Ascending aorta (tissue), 2 donors: Measurements from ENCODE around the gene GARIN5A. TPM values are rescaled to one million over a fixed set of nuclear protein-coding genes. Genes with fewer than 3 reads are reported as not detected.

Source experiments
- DNase-seq, 2 donors: peaks; one replicate each; pipeline ENCODE4 v3.0.0-alpha.2; 2019; ENCODE audit warnings: low spot score in 2 of 2
- H3K27ac ChIP-seq, 2 donors: fragments of 200-600 bp; sonication (generic); one replicate each; pipeline ENCODE4 v1.5.1; 2016 to 2017; ENCODE audit warnings: mild to moderate bottlenecking in 1 of 2
- H3K27me3 ChIP-seq: fragments of 200-600 bp; sonication (generic); one replicate; pipeline ENCODE4 v1.5.1; 2017
- H3K36me3 ChIP-seq, 2 donors: fragments of 200-600 bp; sonication (generic); one replicate each; pipeline ENCODE4 v1.5.1; 2016
- H3K4me1 ChIP-seq, 2 donors: fragments of 200-600 bp; sonication (generic); one replicate each; pipeline ENCODE4 v1.5.1; 2016 to 2017; ENCODE audit warnings: mild to moderate bottlenecking in 1 of 2
- H3K4me3 ChIP-seq, 2 donors: fragments of 200-600 bp; sonication (generic); one replicate each; pipeline ENCODE4 v1.5.1; 2016 to 2017; ENCODE audit warnings: mild to moderate bottlenecking in 1 of 2
- H3K9me3 ChIP-seq, 2 donors: fragments of 200-600 bp; sonication (generic); one replicate each; pipeline ENCODE4 v1.5.1; 2016
- CTCF ChIP-seq, 3 experiments: fragments of 200-600 bp in 2 of 3; fragments of 450-650 bp in 1 of 3; sonication (generic) in 2 of 3; IDR thresholded peaks; one replicate each; pipeline ENCODE4 v1.5.1; 2016 to 2019; ENCODE audit warnings: antibody characterized with exemption in 3 of 3, mild to moderate bottlenecking in 1 of 3, moderate library complexity in 1 of 3
- intact Hi-C: fragments of 100-400 bp; cut with DNase I; formaldehyde crosslinking; loops from one replicate; pipeline ENCODE4 v1.15.1; 2023
- total RNA-seq: library from RNA; depleted of rRNA; stranded (reverse); fragments of >200 nt; gene quantifications from one replicate; pipeline ENCODE4 v1.1.0, GENCODE V29; 2016

Gene GARIN5A
- total RNA-seq, 1 donor from 2014 or later, result not detected

DNA sequence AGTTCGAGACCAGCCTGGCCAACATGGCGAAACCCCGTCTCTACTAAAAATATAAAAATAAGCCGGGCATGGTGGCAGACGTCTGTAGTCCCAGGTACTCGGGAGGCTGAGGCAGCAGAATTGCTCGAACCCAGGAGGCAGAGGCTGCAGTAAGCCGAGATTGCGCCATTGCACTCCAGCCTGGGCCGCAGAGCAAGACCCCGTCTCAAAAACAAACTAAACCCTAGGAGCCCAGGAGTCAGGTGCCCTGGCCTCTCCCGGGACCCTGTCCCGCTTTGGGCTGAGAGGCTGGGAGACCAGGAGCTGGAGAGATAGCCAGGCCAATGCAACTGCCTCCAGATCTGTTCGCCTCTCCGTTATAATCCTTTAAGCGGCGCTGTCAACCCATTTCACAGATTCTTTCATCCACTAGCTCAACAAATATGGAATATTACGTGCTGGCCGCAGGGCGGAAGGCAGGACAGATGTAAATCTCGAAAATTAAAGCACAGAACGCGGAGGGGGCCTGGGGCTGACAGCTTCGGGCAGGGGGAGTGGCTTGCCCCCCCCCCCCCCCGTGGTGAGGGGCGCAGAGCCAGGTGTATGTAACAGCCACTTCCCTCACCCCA, 49.2 kb downstream of the GARIN5A start:
- no peaks in the 10 kb centered on the region for H3K9me3 ChIP-seq
- intact Hi-C loops, result no loop called here
- H3K4me1 ChIP-seq, result peaks cover 10% of the 10 kb centered on the region in 2 donors
- TF ChIP-seq CTCF (IDR thresholded peaks at IDR 0.05), result no peak
- no peak overlapping the region for H3K27ac ChIP-seq
- H3K4me3 ChIP-seq, result no peak overlapping the region
- no peak for DNase-seq
- H3K36me3 ChIP-seq, result no peaks in the 10 kb centered on the region
- H3K27me3 ChIP-seq, result peaks cover 12% of the 10 kb centered on the region

DNA sequence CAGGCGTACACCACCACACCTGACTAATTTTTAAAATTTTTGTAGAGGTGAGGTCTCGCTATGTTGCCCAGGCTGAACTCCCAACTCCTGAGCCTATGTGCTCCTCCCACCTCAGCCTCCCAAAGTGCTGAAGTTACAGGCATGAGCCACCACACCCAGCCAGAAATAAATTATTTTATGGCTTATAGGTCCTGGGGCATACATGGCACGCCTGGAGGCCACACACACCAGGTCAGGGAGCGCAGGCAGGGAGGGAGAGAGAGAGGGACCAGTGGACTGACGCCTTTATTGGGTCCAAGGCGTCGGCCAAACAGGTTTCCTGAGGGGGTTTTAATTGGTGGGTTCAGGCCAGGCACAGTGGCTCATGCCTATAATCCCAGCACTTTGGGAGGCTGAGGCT, 51.1 kb downstream of the GARIN5A start:
- intact Hi-C loops, result no loop called here

GRCh38 chr19:50423279-50424113, 53.2 kb downstream of the GARIN5A start:
- H3K4me3 ChIP-seq, result no peak overlapping the region
- H3K4me1 ChIP-seq, result peaks cover 3 to 6% of the 10 kb centered on the region in 2 donors
- no peak overlapping the region for H3K27ac ChIP-seq
- intact Hi-C loops, result no loop called here
- TF ChIP-seq CTCF (IDR thresholded peaks at IDR 0.05), result no peak
- no peaks in the 10 kb centered on the region for H3K9me3 ChIP-seq
- no peaks in the 10 kb centered on the region for H3K36me3 ChIP-seq
- peaks cover 7% of the 10 kb centered on the region for H3K27me3 ChIP-seq
- no peak for DNase-seq

More for the DNA sequence above, 51.1 kb downstream of the GARIN5A start:
- no peak overlapping the region for H3K4me3 ChIP-seq
- no peaks in the 10 kb centered on the region for H3K36me3 ChIP-seq
- H3K4me1 ChIP-seq, result no peaks in the 10 kb centered on the region
- no peak for DNase-seq
- TF ChIP-seq CTCF (IDR thresholded peaks at IDR 0.05), result no peak
- H3K27me3 ChIP-seq, result no peaks in the 10 kb centered on the region
- no peaks in the 10 kb centered on the region for H3K9me3 ChIP-seq
- no peak overlapping the region for H3K27ac ChIP-seq

- Histone ChIP-seq H3K4me1 (peaks cover 3 to 6% of the 10 kb centered on the region in 2 donors), H3K36me3 (no peaks in the 10 kb centered on the region), H3K27me3 (peaks cover 7% of the 10 kb centered on the region), H3K4me3 (no peak overlapping the region), H3K27ac (no peak overlapping the region), H3K9me3 (no peaks in the 10 kb centered on the region)
- DNase-seq, result no peak
- no peak for TF ChIP-seq CTCF (IDR thresholded peaks at IDR 0.05)
- intact Hi-C loops, result no loop called here
Observed at GRCh38 chr19:50422397-50423278, 54.0 kb downstream of the GARIN5A start.

GRCh38 chr19:50420808-50421207, 55.8 kb downstream of the GARIN5A start:
- peaks cover 7% of the 10 kb centered on the region for H3K27me3 ChIP-seq
- intact Hi-C loops, result no loop called here
- no peak for TF ChIP-seq CTCF (IDR thresholded peaks at IDR 0.05)

More at GRCh38 chr19:50420808-50421207, 55.8 kb downstream of the GARIN5A start:
- Histone ChIP-seq H3K27ac (no peak overlapping the region), H3K9me3 (no peaks in the 10 kb centered on the region), H3K4me3 (no peak overlapping the region), H3K36me3 (no peaks in the 10 kb centered on the region), H3K4me1 (peaks cover 3 to 6% of the 10 kb centered on the region in 2 donors)
- DNase-seq, result no peak
